HTR-8/SVneo (cell line): ENCODE results near the gene TRIM49D1.
"Not testable (repeated sequence)": the region's sequence is repeated elsewhere in the genome, so short reads cannot be mapped to it uniquely, and the experiment has no call there.

Experiments used
- DNase-seq: peaks from one replicate; pipeline ENCODE4 v3.0.0; 2011; ENCODE audit warnings: low spot score, mixed read lengths; ENCODE audit not compliant: insufficient read length
- FAIRE-seq: peaks from 2 replicates; lab custom pipeline; 2011; peaks lifted over from hg19 to GRCh38; lab: Jason Lieb, UNC

The TRIM49D1 gene

GRCh38 chr11:89922195-89922660, at the start of gene TRIM49D1:
TSS of gene TRIM49D1 (minus strand) at chr11:89922245. CDS start at chr11:89917710, 4,535 bp downstream.
- no peak for DNase-seq
- FAIRE-seq = no peak

- FAIRE-seq, DNase-seq: not testable (repeated sequence)
Observed at GRCh38 chr11:89965737-89966136, 43.7 kb upstream of the TRIM49D1 start, which contains the start of gene TRIM64. TSS of gene TRIM64 (plus strand) at chr11:89966037. CDS start at chr11:89968504, 2,467 bp downstream.

GRCh38 chr11:89960833-89961232, 38.8 kb upstream of the TRIM49D1 start:
- FAIRE-seq, DNase-seq: not testable (repeated sequence)

- not testable (repeated sequence) for DNase-seq, FAIRE-seq
Observed at GRCh38 chr11:89923764-89924163, 1.7 kb upstream of the TRIM49D1 start, which contains the start of gene TRIM49D2. TSS of gene TRIM49D2 (plus strand) at chr11:89924064. CDS start at chr11:89926762, 2,698 bp downstream.

GRCh38 chr11:89900809-89901208, 21.2 kb downstream of the TRIM49D1 start:
- FAIRE-seq, DNase-seq: not testable (repeated sequence)

- FAIRE-seq = peak; percentile 40
Observed at GRCh38 chr11:89893245-89893644, 28.8 kb downstream of the TRIM49D1 start.

GRCh38 chr11:89877511-89877910, 44.5 kb downstream of the TRIM49D1 start:
- not testable (repeated sequence) for DNase-seq, FAIRE-seq

More at GRCh38 chr11:89893245-89893644, 28.8 kb downstream of the TRIM49D1 start:
- DNase-seq = not testable (repeated sequence)

- FAIRE-seq, DNase-seq: not testable (repeated sequence)
Observed at GRCh38 chr11:89872588-89872987, 49.5 kb downstream of the TRIM49D1 start.

- not testable (repeated sequence) for DNase-seq, FAIRE-seq
Observed at GRCh38 chr11:89865223-89865622, 56.8 kb downstream of the TRIM49D1 start.

- FAIRE-seq = not testable (repeated sequence)
Observed at GRCh38 chr11:89863906-89864704, 57.9 kb downstream of the TRIM49D1 start.

More at GRCh38 chr11:89863906-89864704, 57.9 kb downstream of the TRIM49D1 start:
- DNase-seq = not testable (repeated sequence)
